ENCODE measurements around the gene NUAK2.

NUAK2 gene

DNA sequence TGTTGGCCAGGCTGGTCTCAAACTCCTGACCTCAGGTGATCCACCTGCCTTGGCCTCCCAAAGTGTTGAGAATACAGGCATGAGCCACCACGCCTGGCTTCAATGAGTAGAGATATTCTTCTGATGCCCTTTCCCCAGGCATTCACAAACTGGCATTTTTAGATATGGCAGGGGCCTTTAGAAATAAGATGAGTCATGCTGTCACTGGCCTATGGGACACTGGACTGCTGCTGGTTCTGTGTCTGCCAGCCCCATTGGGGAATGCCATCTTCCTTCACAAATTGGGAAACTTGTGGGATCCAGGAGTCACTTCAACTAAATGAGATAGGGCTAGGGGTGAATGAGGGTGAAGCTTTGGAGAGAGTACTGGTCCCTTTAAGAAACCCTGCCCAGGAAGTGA is 19.1 kb upstream of the NUAK2 start:
- Histone ChIP-seq H4K8ac (ENCODE audit: low read length) (no peak overlapping the region), H2BK120ac (ENCODE audit: low read depth, low read length) (no peak overlapping the region), H3K27me3 (ENCODE audit: control insufficient read depth in 1 of 2, insufficient read depth in 1 of 2, low read length in 2 of 2) (peaks cover 57 to 77% of the 10 kb centered on the region in 2 experiments), H3K79me1 (replicated peaks; ENCODE audit: low read length, poor library complexity, severe bottlenecking) (no peaks in the 10 kb centered on the region), H2BK15ac (ENCODE audit: low read depth, poor library complexity, severe bottlenecking) (no peak overlapping the region), H2BK5ac (ENCODE audit: low read depth, low read length, poor library complexity, severe bottlenecking) (no peak overlapping the region), H3K4me2 (ENCODE audit: low read length, poor library complexity, severe bottlenecking) (no peak overlapping the region), H2AK5ac (ENCODE audit: low read length, severe bottlenecking) (no peak overlapping the region), H3K4me1 (ENCODE audit: control insufficient read depth, insufficient read depth, low read depth, low read length) (peaks cover 13% of the 10 kb centered on the region), H3K23ac (ENCODE audit: low read length in 2 of 2) (no peak overlapping the region), H3K4ac (ENCODE audit: low read depth in 1 of 2, low read length in 2 of 2) (no peak overlapping the region), H2AFZ (ENCODE audit: low read depth, low read length) (no peak overlapping the region), H4K91ac (ENCODE audit: low read length) (no peak overlapping the region), H3K27ac (ENCODE audit: low read length, poor library complexity, severe bottlenecking) (no peak overlapping the region), H3K14ac (ENCODE audit: low read length in 2 of 2) (no peak overlapping the region), H2BK12ac (ENCODE audit: low read length in 2 of 2) (no peak overlapping the region), H3K18ac (ENCODE audit: low read depth in 1 of 2, low read length in 2 of 2) (no peak overlapping the region), H3K9ac (ENCODE audit: low read length) (no peak overlapping the region), H3K9me3 (ENCODE audit: control insufficient read depth, low read length) (no peaks in the 10 kb centered on the region), H3K36me3 (ENCODE audit: control insufficient read depth in 1 of 2, insufficient read depth in 2 of 2, low read depth in 1 of 2, low read length in 2 of 2) (no peaks in the 10 kb centered on the region), H3K4me3 (ENCODE audit: insufficient read depth in 1 of 2, low read depth in 1 of 2, low read length in 2 of 2) (no peak overlapping the region)
- WGBS, result no CpG with 5 or more reads among the region's 1 CpG
- DNase-seq, result no peak

DNA sequence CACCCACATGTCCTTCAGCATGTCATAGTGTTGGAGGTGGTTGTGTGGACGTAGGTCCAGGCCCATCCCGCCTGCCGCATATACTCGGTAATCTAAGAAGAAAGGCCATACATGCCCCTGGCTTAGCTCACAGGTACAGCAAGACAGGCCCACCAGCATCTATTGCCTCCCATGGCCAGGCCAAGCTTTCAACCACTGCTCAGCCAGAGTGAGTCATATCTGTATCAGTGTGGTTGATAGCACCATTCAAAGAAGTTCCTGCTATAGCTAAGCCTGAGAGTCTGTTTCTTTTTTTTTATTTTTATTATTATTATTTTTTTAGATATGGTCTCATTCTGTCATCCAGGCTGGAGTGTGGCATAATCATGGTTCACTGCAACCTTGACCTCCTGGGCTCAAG is 18.2 kb upstream of the NUAK2 start:
- Histone ChIP-seq H3K14ac (ENCODE audit: low read length in 2 of 2) (no peak overlapping the region), H2AFZ (ENCODE audit: low read depth, low read length) (no peak overlapping the region), H3K4me1 (ENCODE audit: control insufficient read depth, insufficient read depth, low read depth, low read length) (peaks cover 13% of the 10 kb centered on the region), H2BK15ac (ENCODE audit: low read depth, poor library complexity, severe bottlenecking) (no peak overlapping the region), H3K18ac (ENCODE audit: low read depth in 1 of 2, low read length in 2 of 2) (no peak overlapping the region), H3K79me1 (replicated peaks; ENCODE audit: low read length, poor library complexity, severe bottlenecking) (no peaks in the 10 kb centered on the region), H3K4me2 (ENCODE audit: low read length, poor library complexity, severe bottlenecking) (no peak overlapping the region), H3K27ac (ENCODE audit: low read length, poor library complexity, severe bottlenecking) (no peak overlapping the region), H4K91ac (ENCODE audit: low read length) (no peak overlapping the region), H3K4ac (ENCODE audit: low read depth in 1 of 2, low read length in 2 of 2) (no peak overlapping the region), H2AK5ac (ENCODE audit: low read length, severe bottlenecking) (no peak overlapping the region), H3K4me3 (ENCODE audit: insufficient read depth in 1 of 2, low read depth in 1 of 2, low read length in 2 of 2) (no peak overlapping the region), H2BK120ac (ENCODE audit: low read depth, low read length) (no peak overlapping the region), H2BK5ac (ENCODE audit: low read depth, low read length, poor library complexity, severe bottlenecking) (no peak overlapping the region), H2BK12ac (ENCODE audit: low read length in 2 of 2) (no peak overlapping the region), H4K8ac (ENCODE audit: low read length) (no peak overlapping the region), H3K36me3 (ENCODE audit: control insufficient read depth in 1 of 2, insufficient read depth in 2 of 2, low read depth in 1 of 2, low read length in 2 of 2) (no peaks in the 10 kb centered on the region), H3K9ac (ENCODE audit: low read length) (no peak overlapping the region), H3K9me3 (ENCODE audit: control insufficient read depth, low read length) (no peaks in the 10 kb centered on the region), H3K27me3 (ENCODE audit: control insufficient read depth in 1 of 2, insufficient read depth in 1 of 2, low read length in 2 of 2) (peaks cover 54 to 75% of the 10 kb centered on the region in 2 experiments), H3K23ac (ENCODE audit: low read length in 2 of 2) (no peak overlapping the region)
- WGBS, result 100% methylated on average over 4 of the region's 4 CpGs
- DNase-seq, result no peak

DNA sequence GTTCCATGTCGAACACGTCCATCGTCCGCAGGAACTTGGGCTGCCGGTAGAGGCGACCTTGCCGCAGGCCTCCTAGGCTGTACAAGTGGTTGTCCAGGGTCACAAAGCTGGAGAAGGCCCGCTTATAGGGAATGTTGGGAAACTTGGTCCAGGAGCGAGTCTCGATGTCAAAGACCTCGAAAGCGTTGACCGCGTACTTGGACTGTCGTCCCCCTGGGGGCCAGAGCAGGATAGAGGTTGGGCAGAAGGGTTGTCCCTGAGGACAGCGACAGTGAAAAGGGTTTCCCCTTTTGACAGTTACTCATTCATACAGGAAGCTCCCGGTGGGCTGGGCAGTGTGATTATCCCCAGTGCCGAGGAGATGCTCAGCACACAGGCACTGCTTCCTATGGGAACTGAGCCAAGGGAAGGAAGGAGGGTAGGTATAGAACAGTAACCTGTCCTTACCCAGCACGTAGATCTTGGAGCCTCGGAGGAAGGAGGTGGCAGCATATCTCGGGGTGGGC is 17.7 kb upstream of the NUAK2 start:
- H2BK12ac ChIP-seq (ENCODE audit: low read length in 2 of 2), result no peak overlapping the region
- no peak overlapping the region for H3K4me2 ChIP-seq (ENCODE audit: low read length, poor library complexity, severe bottlenecking)
- H4K8ac ChIP-seq (ENCODE audit: low read length), result no peak overlapping the region
- no peak overlapping the region for H2AFZ ChIP-seq (ENCODE audit: low read depth, low read length)
- H3K4me1 ChIP-seq (ENCODE audit: control insufficient read depth, insufficient read depth, low read depth, low read length), result peaks cover 12% of the 10 kb centered on the region
- H2BK15ac ChIP-seq (ENCODE audit: low read depth, poor library complexity, severe bottlenecking), result no peak overlapping the region
- no peaks in the 10 kb centered on the region for H3K36me3 ChIP-seq (ENCODE audit: control insufficient read depth in 1 of 2, insufficient read depth in 2 of 2, low read depth in 1 of 2, low read length in 2 of 2)
- no peak overlapping the region for H4K91ac ChIP-seq (ENCODE audit: low read length)
- H3K18ac ChIP-seq (ENCODE audit: low read depth in 1 of 2, low read length in 2 of 2), result no peak overlapping the region
- peaks cover 53 to 75% of the 10 kb centered on the region in 2 experiments for H3K27me3 ChIP-seq (ENCODE audit: control insufficient read depth in 1 of 2, insufficient read depth in 1 of 2, low read length in 2 of 2)
- H2BK5ac ChIP-seq (ENCODE audit: low read depth, low read length, poor library complexity, severe bottlenecking), result no peak overlapping the region
- no peak overlapping the region for H3K9ac ChIP-seq (ENCODE audit: low read length)
- H3K4me3 ChIP-seq (ENCODE audit: insufficient read depth in 1 of 2, low read depth in 1 of 2, low read length in 2 of 2), result no peak overlapping the region
- H2AK5ac ChIP-seq (ENCODE audit: low read length, severe bottlenecking), result no peak overlapping the region
- 91% methylated on average over 21 of the region's 21 CpGs for WGBS
- H3K4ac ChIP-seq (ENCODE audit: low read depth in 1 of 2, low read length in 2 of 2), result no peak overlapping the region
- H2BK120ac ChIP-seq (ENCODE audit: low read depth, low read length), result no peak overlapping the region
- no peak for DNase-seq
- no peaks in the 10 kb centered on the region for H3K79me1 ChIP-seq (replicated peaks; ENCODE audit: low read length, poor library complexity, severe bottlenecking)
- H3K23ac ChIP-seq (ENCODE audit: low read length in 2 of 2), result no peak overlapping the region
- H3K27ac ChIP-seq (ENCODE audit: low read length, poor library complexity, severe bottlenecking), result no peak overlapping the region
- no peak overlapping the region for H3K14ac ChIP-seq (ENCODE audit: low read length in 2 of 2)
- no peaks in the 10 kb centered on the region for H3K9me3 ChIP-seq (ENCODE audit: control insufficient read depth, low read length)

DNA sequence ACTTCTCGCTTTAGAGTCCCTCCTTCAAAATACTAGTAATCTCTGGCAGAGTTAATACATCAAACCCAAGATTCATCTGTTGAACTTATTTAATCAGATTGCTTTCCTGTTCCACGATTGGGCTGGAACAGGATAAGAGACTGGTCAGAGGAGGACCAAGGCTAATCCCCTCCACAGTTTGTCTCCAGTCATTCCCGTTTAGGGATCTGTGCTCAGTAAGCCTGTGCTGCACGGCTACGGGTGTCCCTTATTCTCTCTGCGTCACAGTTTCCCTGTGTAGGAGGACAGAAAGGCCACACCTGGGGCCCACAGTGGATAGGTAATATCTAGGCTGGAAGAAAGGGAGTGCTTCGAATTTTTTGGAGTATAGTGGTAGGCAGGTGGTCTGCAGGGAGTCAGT is 16.5 kb upstream of the NUAK2 start:
- H4K8ac ChIP-seq (ENCODE audit: low read length), result no peak overlapping the region
- H3K4me3 ChIP-seq (ENCODE audit: insufficient read depth in 1 of 2, low read depth in 1 of 2, low read length in 2 of 2), result no peak overlapping the region
- H2BK15ac ChIP-seq (ENCODE audit: low read depth, poor library complexity, severe bottlenecking), result no peak overlapping the region
- H2BK5ac ChIP-seq (ENCODE audit: low read depth, low read length, poor library complexity, severe bottlenecking), result no peak overlapping the region
- H3K4me1 ChIP-seq (ENCODE audit: control insufficient read depth, insufficient read depth, low read depth, low read length), result no peaks in the 10 kb centered on the region
- whole genome bisulfite sequencing, result 80% methylated on average over 6 of the region's 7 CpGs
- H2BK120ac ChIP-seq (ENCODE audit: low read depth, low read length), result no peak overlapping the region
- H3K23ac ChIP-seq (ENCODE audit: low read length in 2 of 2), result no peak overlapping the region
- H3K9ac ChIP-seq (ENCODE audit: low read length), result no peak overlapping the region
- H3K4me2 ChIP-seq (ENCODE audit: low read length, poor library complexity, severe bottlenecking), result no peak overlapping the region
- H2AK5ac ChIP-seq (ENCODE audit: low read length, severe bottlenecking), result no peak overlapping the region
- no peak overlapping the region for H3K4ac ChIP-seq (ENCODE audit: low read depth in 1 of 2, low read length in 2 of 2)
- H3K18ac ChIP-seq (ENCODE audit: low read depth in 1 of 2, low read length in 2 of 2), result no peak overlapping the region
- no peak overlapping the region for H2AFZ ChIP-seq (ENCODE audit: low read depth, low read length)
- H3K14ac ChIP-seq (ENCODE audit: low read length in 2 of 2), result no peak overlapping the region
- H4K91ac ChIP-seq (ENCODE audit: low read length), result no peak overlapping the region
- DNase-seq, result no peak
- H3K9me3 ChIP-seq (ENCODE audit: control insufficient read depth, low read length), result no peaks in the 10 kb centered on the region
- H3K27ac ChIP-seq (ENCODE audit: low read length, poor library complexity, severe bottlenecking), result no peak overlapping the region
- peaks cover 46 to 73% of the 10 kb centered on the region in 2 experiments for H3K27me3 ChIP-seq (ENCODE audit: control insufficient read depth in 1 of 2, insufficient read depth in 1 of 2, low read length in 2 of 2)
- no peak overlapping the region for H2BK12ac ChIP-seq (ENCODE audit: low read length in 2 of 2)
- no peaks in the 10 kb centered on the region for H3K36me3 ChIP-seq (ENCODE audit: control insufficient read depth in 1 of 2, insufficient read depth in 2 of 2, low read depth in 1 of 2, low read length in 2 of 2)
- H3K79me1 ChIP-seq (replicated peaks; ENCODE audit: low read length, poor library complexity, severe bottlenecking), result no peaks in the 10 kb centered on the region
